Fibroblast of lung (primary cell): ENCODE data around the gene UVRAG. TPM values are rescaled to one million over a fixed set of nuclear protein-coding genes. Genes with fewer than 3 reads are reported as not detected.
A peak's percentile ranks its signal among the peaks of the same experiment; 100 is the strongest.

Source experiments
- DNase-seq, 2 donors: peaks; one replicate each; pipeline versions ENCODE4 v3.0.0 to v3.0.0-alpha.2; 2010; ENCODE audit warnings: low read depth in 2 of 2
- H2AFZ ChIP-seq: 2 replicates; pipeline ENCODE4 v1.5.1; 2012; ENCODE audit warnings: low read length, control low read depth, inconsistent platforms
- H3K27ac ChIP-seq: 2 replicates; pipeline ENCODE4 v1.5.1; 2011; ENCODE audit warnings: low read length, control low read depth; ENCODE audit not compliant: insufficient read depth
- H3K27me3 ChIP-seq: 2 replicates; pipeline ENCODE4 v1.5.1; 2011; ENCODE audit warnings: mild to moderate bottlenecking, low read length; ENCODE audit not compliant: control insufficient read depth, insufficient read depth
- H3K36me3 ChIP-seq: 2 replicates; pipeline ENCODE4 v1.5.1; 2011; ENCODE audit warnings: low read length; ENCODE audit not compliant: control insufficient read depth, insufficient read depth
- H3K4me1 ChIP-seq: 2 replicates; pipeline ENCODE4 v1.5.1; 2011; ENCODE audit warnings: low read length; ENCODE audit not compliant: control insufficient read depth, insufficient read depth; ENCODE audit errors: extremely low read depth
- H3K4me2 ChIP-seq: 2 replicates; pipeline ENCODE4 v1.5.1; 2011; ENCODE audit warnings: low read length, control low read depth; ENCODE audit not compliant: insufficient read depth; ENCODE audit errors: extremely low read depth
- H3K4me3 ChIP-seq, 4 experiments: fragments of 200-600 bp in 1 of 4; sonication (generic) in 1 of 4; replicated peaks in 1 of 4; 2 replicates each; pipeline ENCODE4 v1.5.1; 2011 to 2016; ENCODE audit warnings: low read length in 4 of 4, low read depth in 3 of 4, mild to moderate bottlenecking in 3 of 4, control low read depth in 2 of 4, inconsistent platforms in 1 of 4, mixed read lengths in 1 of 4; ENCODE audit not compliant: insufficient read depth in 1 of 4; ENCODE audit errors: control extremely low read depth in 1 of 4
- H3K79me2 ChIP-seq: 2 replicates; pipeline ENCODE4 v1.5.1; 2012; ENCODE audit warnings: mild to moderate bottlenecking, low read length, inconsistent platforms; ENCODE audit not compliant: control insufficient read depth, insufficient read depth
- H3K9ac ChIP-seq: 2 replicates; pipeline ENCODE4 v1.5.1; 2011; ENCODE audit warnings: mild to moderate bottlenecking, low read length, control low read depth; ENCODE audit not compliant: insufficient read depth
- H3K9me3 ChIP-seq: 2 replicates; pipeline ENCODE4 v1.5.1; 2012; ENCODE audit warnings: low read depth, low read length; ENCODE audit not compliant: control insufficient read depth, insufficient read depth
- H4K20me1 ChIP-seq: 2 replicates; pipeline ENCODE4 v1.5.1; 2011; ENCODE audit warnings: low read length; ENCODE audit not compliant: control insufficient read depth, insufficient read depth; ENCODE audit errors: extremely low read depth
- EZH2 ChIP-seq: IDR thresholded peaks from 2 replicates; pipeline ENCODE4 v1.5.1; 2012; ENCODE audit warnings: low read length, control low read depth, mild to moderate bottlenecking; ENCODE audit errors: missing control alignments
- polyA plus RNA-seq, 2 donors: library from polyadenylated mRNA; depleted of rRNA in 1 of 2; stranded (reverse) in 1 of 2; unstranded in 1 of 2; fragments of >200 nt; gene quantifications; 2 replicates each; pipeline ENCODE4 v1.2.1, GENCODE V29; 2011 to 2012; ENCODE audit warnings: missing spikeins in 1 of 2
- total RNA-seq: library from RNA; depleted of rRNA; stranded (reverse); fragments of >200 nt; gene quantifications from 2 replicates; pipeline ENCODE4 v1.2.1, GENCODE V29; 2014
- TF ChIP-seq, protein P1 (sequence below), 2 donors: IDR thresholded peaks in 1 of 2; conservative IDR thresholded peaks in 1 of 2; 1 replicate in 1 of 2; 2 replicates in 1 of 2; pipeline ENCODE4 v1.5.1; 2011 to 2012; ENCODE audit warnings: low read length in 2 of 2, control low read depth in 1 of 2, inconsistent platforms in 1 of 2, low read depth in 1 of 2, mild to moderate bottlenecking in 1 of 2

UVRAG gene
- total and polyA plus RNA-seq, 2 donors (not counting 1 experiment from before 2014, with no cell fraction given), result 15.8 to 22.1 TPM

GRCh38 chr11:76083563-76084451 is 268.8 kb downstream of the UVRAG start:
- Histone ChIP-seq H3K27ac (no peak overlapping the region), H2AFZ (no peak overlapping the region), H4K20me1 (no peaks in the 10 kb centered on the region), H3K79me2 (no peaks in the 10 kb centered on the region), H3K9ac (no peak overlapping the region), H3K9me3 (no peaks in the 10 kb centered on the region), H3K4me1 (peaks cover 11% of the 10 kb centered on the region), H3K4me3 (no peak overlapping the region), H3K27me3 (no peaks in the 10 kb centered on the region), H3K4me2 (peak overlapping the region; percentile 15), H3K36me3 (no peaks in the 10 kb centered on the region)
- TF ChIP-seq, protein P1, sequence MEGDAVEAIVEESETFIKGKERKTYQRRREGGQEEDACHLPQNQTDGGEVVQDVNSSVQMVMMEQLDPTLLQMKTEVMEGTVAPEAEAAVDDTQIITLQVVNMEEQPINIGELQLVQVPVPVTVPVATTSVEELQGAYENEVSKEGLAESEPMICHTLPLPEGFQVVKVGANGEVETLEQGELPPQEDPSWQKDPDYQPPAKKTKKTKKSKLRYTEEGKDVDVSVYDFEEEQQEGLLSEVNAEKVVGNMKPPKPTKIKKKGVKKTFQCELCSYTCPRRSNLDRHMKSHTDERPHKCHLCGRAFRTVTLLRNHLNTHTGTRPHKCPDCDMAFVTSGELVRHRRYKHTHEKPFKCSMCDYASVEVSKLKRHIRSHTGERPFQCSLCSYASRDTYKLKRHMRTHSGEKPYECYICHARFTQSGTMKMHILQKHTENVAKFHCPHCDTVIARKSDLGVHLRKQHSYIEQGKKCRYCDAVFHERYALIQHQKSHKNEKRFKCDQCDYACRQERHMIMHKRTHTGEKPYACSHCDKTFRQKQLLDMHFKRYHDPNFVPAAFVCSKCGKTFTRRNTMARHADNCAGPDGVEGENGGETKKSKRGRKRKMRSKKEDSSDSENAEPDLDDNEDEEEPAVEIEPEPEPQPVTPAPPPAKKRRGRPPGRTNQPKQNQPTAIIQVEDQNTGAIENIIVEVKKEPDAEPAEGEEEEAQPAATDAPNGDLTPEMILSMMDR (conservative IDR thresholded peaks at IDR 0.05 in 1 of 2, IDR thresholded peaks at IDR 0.05 in 1 of 2; ENCODE audit: low read depth in 1 of 2, low read length in 2 of 2), result no peak
- TF ChIP-seq EZH2, result no peak
- peak; percentile 37 to 50 for DNase-seq

DNA sequence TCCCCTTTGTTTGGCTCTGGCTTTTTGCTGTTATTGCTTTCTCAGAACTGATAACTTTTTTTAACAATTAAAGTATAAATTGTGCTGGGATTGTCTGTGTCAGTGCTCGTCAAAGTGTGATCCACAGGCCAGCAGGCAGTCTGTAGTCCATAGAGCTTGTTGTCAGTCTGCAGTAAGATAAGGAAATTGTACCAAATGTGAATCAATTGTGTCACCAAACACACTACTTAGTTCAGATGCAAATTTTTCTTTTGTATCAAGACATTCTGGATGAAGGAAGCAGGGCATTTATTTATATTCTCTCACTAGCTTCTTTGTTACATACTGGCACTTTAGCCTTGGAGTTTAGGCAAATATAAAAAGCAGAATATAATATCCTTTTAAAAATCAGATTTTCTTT is 270.3 kb downstream of the UVRAG start:
- H3K4me2 ChIP-seq, result no peak overlapping the region
- no peaks in the 10 kb centered on the region for H3K27me3 ChIP-seq
- H3K9me3 ChIP-seq, result no peaks in the 10 kb centered on the region
- no peak overlapping the region for H2AFZ ChIP-seq
- H4K20me1 ChIP-seq, result no peaks in the 10 kb centered on the region
- peaks cover 11% of the 10 kb centered on the region for H3K4me1 ChIP-seq
- no peaks in the 10 kb centered on the region for H3K36me3 ChIP-seq
- no peaks in the 10 kb centered on the region for H3K79me2 ChIP-seq
- no peak overlapping the region for H3K4me3 ChIP-seq
- no peak for DNase-seq
- no peak overlapping the region for H3K27ac ChIP-seq
- TF ChIP-seq EZH2, result no peak
- TF ChIP-seq, protein P1 (conservative IDR thresholded peaks at IDR 0.05 in 1 of 2, IDR thresholded peaks at IDR 0.05 in 1 of 2; ENCODE audit: low read depth in 1 of 2, low read length in 2 of 2), result no peak
- H3K9ac ChIP-seq, result no peak overlapping the region

DNA sequence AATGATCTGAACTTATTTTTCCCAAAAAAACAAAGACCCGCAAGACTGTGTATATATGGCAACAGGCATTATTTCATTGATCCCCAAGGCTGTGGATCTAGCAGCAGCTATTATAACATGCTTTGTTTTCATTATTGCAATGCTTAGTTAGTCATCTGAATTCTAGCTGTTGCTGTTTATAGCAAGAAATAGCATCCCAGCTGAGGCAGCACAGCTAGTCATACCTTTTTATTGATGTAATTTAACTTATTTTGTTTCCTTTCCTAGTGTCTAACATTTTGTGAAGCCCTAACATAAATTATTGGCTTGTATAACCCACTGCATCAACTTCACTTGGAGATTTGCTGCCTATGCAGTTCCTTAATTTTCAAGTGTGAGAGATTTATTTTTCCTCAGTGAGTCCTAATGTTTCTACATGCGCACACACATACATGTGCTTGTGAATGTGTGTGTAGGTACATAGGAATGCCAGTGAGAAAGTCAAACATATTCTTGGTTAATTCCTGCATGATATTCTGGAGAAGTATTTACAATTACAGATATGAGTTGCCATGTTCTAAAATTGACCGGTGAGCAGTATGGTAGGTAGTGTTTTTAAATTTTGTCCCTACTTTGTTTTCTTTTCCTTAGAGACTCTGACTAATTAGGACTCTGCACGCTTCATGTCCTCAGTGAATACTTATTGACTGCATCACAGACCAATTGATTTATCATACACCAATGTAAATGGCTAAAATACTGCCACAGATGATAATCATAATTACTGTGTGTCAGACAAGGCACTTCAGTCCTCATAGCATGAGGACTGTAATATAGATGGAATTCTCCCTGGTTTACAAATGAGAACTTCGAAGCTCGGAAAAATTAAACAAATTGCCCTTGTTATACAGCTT is 272.0 kb downstream of the UVRAG start:
- DNase-seq, result peak; percentile 71 to 73
- Histone ChIP-seq H3K9ac (no peak overlapping the region), H3K4me1 (peaks cover 11% of the 10 kb centered on the region), H3K9me3 (no peaks in the 10 kb centered on the region), H4K20me1 (no peaks in the 10 kb centered on the region), H3K4me2 (peak overlapping the region; percentile 54), H3K4me3 (no peak overlapping the region), H3K27me3 (no peaks in the 10 kb centered on the region), H3K36me3 (no peaks in the 10 kb centered on the region), H3K27ac (no peak overlapping the region), H3K79me2 (no peaks in the 10 kb centered on the region), H2AFZ (no peak overlapping the region)
- TF ChIP-seq, protein P1 (conservative IDR thresholded peaks at IDR 0.05 in 1 of 2, IDR thresholded peaks at IDR 0.05 in 1 of 2; ENCODE audit: low read depth in 1 of 2, low read length in 2 of 2), result no peak
- no peak for TF ChIP-seq EZH2
